ENCODE results near the gene ITSN1.
A peak's percentile ranks its signal among the peaks of the same experiment; 100 is the strongest.
"Not testable (repeated sequence)": the region's sequence is repeated elsewhere in the genome, so short reads cannot be mapped to it uniquely, and the experiment has no call there.

ITSN1 gene

GRCh38 chr21:33642027-33642895 is at the start of gene ITSN1:
ITSN1 (plus strand) TSS chr21:33642501; CDS start chr21:33718829, 76,328 bp downstream.
- TF ChIP-seq, protein P1, sequence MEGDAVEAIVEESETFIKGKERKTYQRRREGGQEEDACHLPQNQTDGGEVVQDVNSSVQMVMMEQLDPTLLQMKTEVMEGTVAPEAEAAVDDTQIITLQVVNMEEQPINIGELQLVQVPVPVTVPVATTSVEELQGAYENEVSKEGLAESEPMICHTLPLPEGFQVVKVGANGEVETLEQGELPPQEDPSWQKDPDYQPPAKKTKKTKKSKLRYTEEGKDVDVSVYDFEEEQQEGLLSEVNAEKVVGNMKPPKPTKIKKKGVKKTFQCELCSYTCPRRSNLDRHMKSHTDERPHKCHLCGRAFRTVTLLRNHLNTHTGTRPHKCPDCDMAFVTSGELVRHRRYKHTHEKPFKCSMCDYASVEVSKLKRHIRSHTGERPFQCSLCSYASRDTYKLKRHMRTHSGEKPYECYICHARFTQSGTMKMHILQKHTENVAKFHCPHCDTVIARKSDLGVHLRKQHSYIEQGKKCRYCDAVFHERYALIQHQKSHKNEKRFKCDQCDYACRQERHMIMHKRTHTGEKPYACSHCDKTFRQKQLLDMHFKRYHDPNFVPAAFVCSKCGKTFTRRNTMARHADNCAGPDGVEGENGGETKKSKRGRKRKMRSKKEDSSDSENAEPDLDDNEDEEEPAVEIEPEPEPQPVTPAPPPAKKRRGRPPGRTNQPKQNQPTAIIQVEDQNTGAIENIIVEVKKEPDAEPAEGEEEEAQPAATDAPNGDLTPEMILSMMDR (IDR thresholded peaks at IDR 0.05; ENCODE audit: extremely low read depth, missing control alignments), result no peak
- DNase-seq (ENCODE audit: low spot score), result peak; percentile 99

DNA sequence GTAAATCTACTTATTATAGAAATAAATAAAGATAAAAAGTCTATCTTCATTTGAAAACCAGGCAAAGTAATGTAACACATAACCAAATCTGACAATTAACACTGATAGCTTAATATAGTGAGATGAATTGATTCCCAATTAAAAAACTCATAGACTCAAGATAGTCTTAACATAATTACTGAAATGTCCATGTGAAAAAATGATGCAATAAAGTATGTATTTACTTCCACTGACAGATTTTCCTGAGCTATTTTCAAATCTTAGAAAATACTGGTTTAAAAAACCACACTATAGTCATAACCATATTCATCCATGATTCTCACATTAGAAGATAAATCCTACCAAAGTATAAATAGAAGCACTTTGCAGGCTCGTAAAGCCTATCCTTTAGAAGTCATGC is 44.2 kb upstream of the ITSN1 start:
- TF ChIP-seq, protein P1 (IDR thresholded peaks at IDR 0.05; ENCODE audit: extremely low read depth, missing control alignments), result no peak
- DNase-seq (ENCODE audit: low spot score), result no peak

GRCh38 chr21:33608559-33608958 is 33.7 kb upstream of the ITSN1 start:
- TF ChIP-seq, protein P1 (IDR thresholded peaks at IDR 0.05; ENCODE audit: extremely low read depth, missing control alignments), result no peak
- DNase-seq (ENCODE audit: low spot score), result no peak

DNA sequence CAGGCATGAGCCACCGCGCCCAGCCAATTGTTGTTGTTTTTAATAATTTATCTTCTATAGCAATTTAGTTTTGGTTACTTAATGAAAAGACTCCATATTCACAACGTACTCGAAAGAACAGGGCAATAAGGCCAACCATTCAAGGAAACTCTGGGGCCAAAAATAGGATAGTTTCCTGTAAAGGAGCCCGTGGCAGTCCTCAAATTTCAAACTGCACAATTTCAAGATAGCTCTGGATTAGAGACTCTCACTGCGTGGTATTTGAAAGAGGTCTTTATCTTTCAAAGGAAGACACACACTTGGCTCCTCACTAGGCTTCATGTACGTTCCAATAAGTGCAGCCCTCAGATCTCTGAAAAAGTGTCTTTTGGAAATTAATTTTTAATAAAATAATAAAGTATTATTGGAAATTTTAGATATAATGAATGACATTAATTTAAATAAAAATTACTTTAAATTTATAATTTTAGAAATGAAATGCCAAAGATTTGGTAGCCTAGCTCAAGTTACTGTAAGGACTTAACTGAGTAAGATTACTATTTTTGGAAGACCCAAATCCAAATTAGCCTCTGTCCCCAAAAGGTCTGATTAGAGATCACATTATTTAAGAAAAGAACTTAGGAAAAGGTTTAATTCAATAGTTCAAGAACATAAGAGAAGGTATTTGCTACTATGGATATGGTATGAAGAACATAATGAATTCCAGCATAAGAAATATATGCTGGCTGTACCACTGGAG is 31.1 kb upstream of the ITSN1 start:
- TF ChIP-seq, protein P1 (IDR thresholded peaks at IDR 0.05; ENCODE audit: extremely low read depth, missing control alignments), result no peak
- no peak for DNase-seq (ENCODE audit: low spot score)

DNA sequence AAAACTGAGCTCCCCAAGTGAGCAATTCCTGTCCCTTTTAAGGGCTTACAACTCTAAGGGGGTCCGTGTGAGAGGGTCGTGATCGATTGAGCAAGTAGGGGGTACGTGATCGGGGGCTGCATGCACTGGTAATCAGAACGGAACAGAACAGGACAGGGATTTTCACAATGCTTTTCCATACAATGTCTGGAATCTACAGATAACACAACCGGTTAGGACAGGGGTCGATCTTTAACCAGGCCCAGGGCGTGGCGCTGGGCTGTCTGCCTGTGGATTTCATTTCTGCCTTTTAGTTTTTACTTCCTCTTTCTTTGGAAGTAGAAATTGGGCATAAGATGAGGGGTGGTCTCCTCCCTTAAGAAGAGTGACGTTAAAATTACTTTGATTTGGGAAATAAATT is 24.7 kb upstream of the ITSN1 start:
- not testable (repeated sequence) for DNase-seq (ENCODE audit: low spot score)

GRCh38 chr21:33618407-33618806 is 23.9 kb upstream of the ITSN1 start:
- no peak for DNase-seq (ENCODE audit: low spot score)
- TF ChIP-seq, protein P1 (IDR thresholded peaks at IDR 0.05; ENCODE audit: extremely low read depth, missing control alignments), result no peak

- TF ChIP-seq, protein P1 (IDR thresholded peaks at IDR 0.05; ENCODE audit: extremely low read depth, missing control alignments), result no peak
Observed at GRCh38 chr21:33619726-33620125, 22.6 kb upstream of the ITSN1 start.

More at GRCh38 chr21:33619726-33620125, 22.6 kb upstream of the ITSN1 start:
- no peak for DNase-seq (ENCODE audit: low spot score)

Data from GM20000 (cell line).